Activated gamma-delta T cell treated with Interleukin-2 at 50 U/mL for 16 hours (primary cell): ENCODE measurements around the gene CHST14.
A peak's percentile ranks its signal among the peaks of the same experiment; 100 is the strongest.

ENCODE experiments used
- DNase-seq: peaks from one replicate; pipeline ENCODE4 v3.0.0-alpha.2; 2020

CHST14 gene

GRCh38 chr15:40495516-40495915 lies 24.7 kb downstream of the CHST14 start:
- no peak for DNase-seq

- DNase-seq = no peak
These were observed 27.6 kb downstream of the CHST14 start for GRCh38 chr15:40498418-40498817.

GRCh38 chr15:40498891-40499290 lies 28.1 kb downstream of the CHST14 start:
- DNase-seq = no peak

- no peak for DNase-seq
These were observed 29.1 kb downstream of the CHST14 start for GRCh38 chr15:40499931-40500330.

- no peak for DNase-seq
These were observed 30.0 kb downstream of the CHST14 start for GRCh38 chr15:40500568-40501330.

- DNase-seq = no peak
These were observed 30.7 kb downstream of the CHST14 start for GRCh38 chr15:40501487-40501886.

- peak; percentile 57 for DNase-seq
These were observed 36.3 kb downstream of the CHST14 start for GRCh38 chr15:40506964-40507571.

- DNase-seq = no peak
These were observed 37.4 kb downstream of the CHST14 start for GRCh38 chr15:40508216-40508615.

- no peak for DNase-seq
These were observed 39.4 kb downstream of the CHST14 start for GRCh38 chr15:40510201-40510600.

GRCh38 chr15:40511093-40511471 lies 40.3 kb downstream of the CHST14 start:
- no peak for DNase-seq

- DNase-seq = peak; percentile 5
These were observed 40.8 kb downstream of the CHST14 start for GRCh38 chr15:40511472-40512133.

- DNase-seq = no peak
These were observed 41.7 kb downstream of the CHST14 start for GRCh38 chr15:40512440-40512839.

GRCh38 chr15:40513609-40514008 lies 42.8 kb downstream of the CHST14 start:
- DNase-seq = no peak

- no peak for DNase-seq
These were observed 45.5 kb downstream of the CHST14 start for GRCh38 chr15:40516322-40516721.
